CD8-positive, alpha-beta memory T cell (primary cell): ENCODE measurements around the gene EHMT1. TPM values are rescaled to one million over a fixed set of nuclear protein-coding genes. Genes with fewer than 3 reads are reported as not detected.

Experiments
- CTCF ChIA-PET: fragments of 350-600 bp; sonication (Branson Sonifier 250); formaldehyde crosslinking; loops from one replicate; lab custom pipeline; 2021; ENCODE audit warnings: antibody characterized with exemption; lab: Charles Lee
- POLR2A ChIA-PET: fragments of 350-600 bp; sonication (Branson Sonifier 250); formaldehyde crosslinking; loops from one replicate; lab custom pipeline; 2021; ENCODE audit warnings: antibody characterized with exemption; lab: Charles Lee
- DNase-seq, 5 donors: peaks; one replicate each; pipeline versions ENCODE4 v3.0.0 to v3.0.0-alpha.2; 2020 to 2022; ENCODE audit warnings: mixed read lengths in 1 of 5
- H3K27ac ChIP-seq: one replicate; pipeline ENCODE4 v1.7.0; 2013; ENCODE audit warnings: low read depth, mild to moderate bottlenecking, low read length, moderate library complexity
- H3K27me3 ChIP-seq: 2 replicates; pipeline ENCODE4 v1.7.0; 2013; ENCODE audit warnings: low read length, mild to moderate bottlenecking; ENCODE audit not compliant: insufficient read depth, poor library complexity, severe bottlenecking
- H3K36me3 ChIP-seq: 2 replicates; pipeline ENCODE4 v1.7.0; 2013; ENCODE audit warnings: mild to moderate bottlenecking, low read length, moderate library complexity; ENCODE audit not compliant: insufficient read depth
- H3K4me1 ChIP-seq: 2 replicates; pipeline ENCODE4 v1.7.0; 2013; ENCODE audit warnings: mild to moderate bottlenecking, low read length, moderate library complexity; ENCODE audit not compliant: insufficient read depth
- H3K4me3 ChIP-seq: 2 replicates; pipeline ENCODE4 v1.7.0; 2013; ENCODE audit warnings: mild to moderate bottlenecking, low read length
- H3K9me3 ChIP-seq: 2 replicates; pipeline ENCODE4 v1.7.0; 2013; ENCODE audit warnings: mild to moderate bottlenecking, low read length
- H3K27ac Mint-ChIP-seq, 8 donors: one replicate each; pipeline ENCODE4 v1.8.0; 2020 to 2021; ENCODE audit warnings: mixed read lengths in 8 of 8, mild to moderate bottlenecking in 6 of 8, inconsistent platforms in 3 of 8, moderate library complexity in 3 of 8
- H3K27me3 Mint-ChIP-seq, 2 donors: one replicate each; pipeline ENCODE4 v1.8.0; 2020 to 2021; ENCODE audit warnings: mixed read lengths in 2 of 2, mild to moderate bottlenecking in 1 of 2, moderate library complexity in 1 of 2
- H3K36me3 Mint-ChIP-seq, 3 donors: one replicate each; pipeline ENCODE4 v1.8.0; 2020 to 2021; ENCODE audit warnings: mixed read lengths in 3 of 3, inconsistent platforms in 1 of 3, mild to moderate bottlenecking in 1 of 3
- H3K4me1 Mint-ChIP-seq, 3 donors: one replicate each; pipeline ENCODE4 v1.8.0; 2020 to 2021; ENCODE audit warnings: mixed read lengths in 3 of 3, inconsistent platforms in 1 of 3, mild to moderate bottlenecking in 1 of 3
- H3K4me3 Mint-ChIP-seq, 7 donors: one replicate each; pipeline ENCODE4 v1.8.0; 2020 to 2021; ENCODE audit warnings: mixed read lengths in 7 of 7, mild to moderate bottlenecking in 6 of 7, moderate library complexity in 4 of 7, inconsistent platforms in 2 of 7
- H3K9me3 Mint-ChIP-seq, 5 donors: one replicate each; pipeline ENCODE4 v1.8.0; 2020 to 2022; ENCODE audit warnings: mixed read lengths in 5 of 5, mild to moderate bottlenecking in 3 of 5, moderate library complexity in 2 of 5, inconsistent platforms in 1 of 5
- polyA plus RNA-seq: library from polyadenylated mRNA; unstranded; fragments of 300-500 nt; fragmentation: Illumina TruSeq; gene quantifications from one replicate; pipeline ENCODE4 v1.2.3, GENCODE V29; 2021
- total RNA-seq, 2 experiments: library from RNA; stranded (reverse); gene quantifications; one replicate each; pipeline ENCODE4 v1.2.3, GENCODE V29; 2021

EHMT1 gene
- total and polyA plus RNA-seq, 3 experiments from 2014 or later, result 37.0 to 74.6 (median 68.9) TPM

DNA sequence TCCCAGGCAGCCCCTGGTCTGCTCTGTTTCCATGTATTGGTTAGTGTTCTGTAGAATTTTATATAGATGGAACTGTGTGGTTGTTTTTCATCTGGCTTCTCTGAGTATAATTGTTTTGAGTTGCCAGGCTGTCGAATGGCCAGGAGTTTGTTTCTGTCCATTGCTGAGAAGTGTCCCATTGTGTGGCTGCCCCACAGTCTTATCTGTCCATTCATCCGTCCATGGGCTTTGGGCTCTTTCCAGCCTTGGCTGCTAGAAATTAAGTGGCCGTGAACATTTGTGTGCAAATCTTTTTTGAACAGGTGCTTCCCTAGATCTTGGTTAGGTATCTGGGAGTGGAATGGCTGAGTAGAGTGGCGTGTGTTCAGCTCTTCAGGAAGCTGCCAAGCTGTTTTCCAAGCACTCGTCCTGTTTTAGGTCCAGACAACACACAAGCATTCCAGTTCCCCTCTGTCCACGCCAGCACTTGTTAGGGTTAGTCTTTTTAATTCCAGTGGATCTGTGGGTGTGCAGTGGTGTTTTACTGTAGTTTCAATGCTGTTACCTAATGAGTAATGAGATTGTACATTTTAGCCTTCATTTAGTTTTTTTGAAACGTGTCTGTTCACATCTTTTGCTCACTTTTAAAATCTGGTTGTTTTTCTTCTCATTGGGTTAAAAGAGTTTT lies 136.6 kb downstream of the EHMT1 start:
- ChIA-PET POLR2A (no interaction called here), CTCF (no interaction called here)
- Mint-ChIP-seq H3K9me3 (peaks cover 0 to 8% (median 5%) of the 10 kb centered on the region in 5 donors), H3K4me1 (peaks cover 30 to 44% (median 39%) of the 10 kb centered on the region in 3 donors), H3K36me3 (peaks cover 44 to 91% (median 59%) of the 10 kb centered on the region in 3 donors), H3K27me3 (peaks cover 0 to 2% of the 10 kb centered on the region in 2 donors), H3K27ac (peak overlapping the region in 3 of 8 donors; percentile 14 to 48 (median 30)), H3K4me3 (no peak overlapping the region)
- no peaks in the 10 kb centered on the region for H3K9me3 ChIP-seq
- peaks cover 34% of the 10 kb centered on the region for H3K36me3 ChIP-seq
- DNase-seq, result no peak
- H3K27ac ChIP-seq, result no peak overlapping the region
- H3K4me3 ChIP-seq, result no peak overlapping the region
- H3K4me1 ChIP-seq, result peaks cover 5% of the 10 kb centered on the region
- H3K27me3 ChIP-seq, result no peaks in the 10 kb centered on the region

DNA sequence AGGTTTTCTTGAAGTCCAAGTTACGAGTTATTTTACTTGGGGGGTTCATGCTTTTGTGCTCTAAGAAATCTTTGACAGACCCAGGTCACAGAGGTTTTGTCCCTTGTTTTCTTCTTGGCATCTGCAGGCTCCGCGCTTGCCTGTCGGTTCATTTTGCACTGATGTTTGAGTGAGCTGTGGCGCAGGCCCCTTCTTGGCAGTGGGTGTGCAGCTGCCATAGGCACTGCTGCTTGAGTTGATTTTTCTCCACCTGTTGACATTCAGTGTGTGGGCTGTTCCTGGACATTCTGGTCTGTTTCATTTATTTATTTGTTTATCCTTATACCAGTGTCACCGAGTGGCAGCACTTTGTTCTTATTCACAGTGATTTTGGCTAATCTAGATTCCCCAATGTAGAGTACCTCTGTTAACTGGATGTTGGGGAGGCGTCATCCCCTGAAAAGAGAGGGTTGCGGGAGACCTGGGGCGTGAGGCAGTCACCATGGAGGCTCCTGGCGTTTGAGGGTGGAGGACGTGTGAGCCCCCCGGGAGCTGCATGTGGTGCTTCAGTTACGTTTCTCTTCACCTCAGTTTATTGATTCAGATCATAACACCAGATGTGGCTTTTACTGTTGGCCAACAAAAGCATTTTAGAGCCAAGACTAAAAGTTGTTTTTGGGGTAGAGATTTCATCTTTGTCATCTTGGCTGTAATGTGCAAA lies 137.4 kb downstream of the EHMT1 start:
- DNase-seq, result no peak
- H3K27ac Mint-ChIP-seq, result peak overlapping the region in 7 of 8 donors; percentile 25 to 83 (median 64)
- Histone ChIP-seq H3K27me3 (no peaks in the 10 kb centered on the region), H3K4me1 (peaks cover 5% of the 10 kb centered on the region), H3K36me3 (peaks cover 34% of the 10 kb centered on the region), H3K9me3 (no peaks in the 10 kb centered on the region), H3K4me3 (no peak overlapping the region), H3K27ac (no peak overlapping the region)
- H3K9me3 Mint-ChIP-seq, result peaks cover 0 to 8% (median 5%) of the 10 kb centered on the region in 5 donors
- CTCF ChIA-PET, result no interaction called here
- peaks cover 30 to 48% (median 44%) of the 10 kb centered on the region in 3 donors for H3K4me1 Mint-ChIP-seq
- peaks cover 44 to 91% (median 57%) of the 10 kb centered on the region in 3 donors for H3K36me3 Mint-ChIP-seq
- peaks cover 0 to 2% of the 10 kb centered on the region in 2 donors for H3K27me3 Mint-ChIP-seq
- POLR2A ChIA-PET, result no interaction called here
- peak overlapping the region in 2 of 7 donors; percentile 4 to 56 for H3K4me3 Mint-ChIP-seq

GRCh38 chr9:137757139-137757538 lies 138.3 kb downstream of the EHMT1 start:
- no peak for DNase-seq
- H3K27ac Mint-ChIP-seq, result peak overlapping the region in 6 of 8 donors; percentile 23 to 90 (median 82)
- Histone ChIP-seq H3K9me3 (no peaks in the 10 kb centered on the region), H3K4me3 (no peak overlapping the region), H3K36me3 (peaks cover 27% of the 10 kb centered on the region), H3K27me3 (no peaks in the 10 kb centered on the region), H3K27ac (no peak overlapping the region), H3K4me1 (peaks cover 5% of the 10 kb centered on the region)
- peak overlapping the region in 1 of 7 donors; percentile 55 for H3K4me3 Mint-ChIP-seq
- CTCF ChIA-PET, result interaction anchor here (1.0 kb wide), 1 partner anchor 8 kb away, joined by 3 read pairs; no protein-coding TSS in a partner anchor
- H3K4me1 Mint-ChIP-seq, result peaks cover 30 to 52% (median 47%) of the 10 kb centered on the region in 3 donors
- peaks cover 44 to 87% (median 55%) of the 10 kb centered on the region in 3 donors for H3K36me3 Mint-ChIP-seq
- peaks cover 0 to 2% of the 10 kb centered on the region in 2 donors for H3K27me3 Mint-ChIP-seq
- POLR2A ChIA-PET, result no interaction called here
- H3K9me3 Mint-ChIP-seq, result peaks cover 0 to 8% (median 5%) of the 10 kb centered on the region in 5 donors

DNA sequence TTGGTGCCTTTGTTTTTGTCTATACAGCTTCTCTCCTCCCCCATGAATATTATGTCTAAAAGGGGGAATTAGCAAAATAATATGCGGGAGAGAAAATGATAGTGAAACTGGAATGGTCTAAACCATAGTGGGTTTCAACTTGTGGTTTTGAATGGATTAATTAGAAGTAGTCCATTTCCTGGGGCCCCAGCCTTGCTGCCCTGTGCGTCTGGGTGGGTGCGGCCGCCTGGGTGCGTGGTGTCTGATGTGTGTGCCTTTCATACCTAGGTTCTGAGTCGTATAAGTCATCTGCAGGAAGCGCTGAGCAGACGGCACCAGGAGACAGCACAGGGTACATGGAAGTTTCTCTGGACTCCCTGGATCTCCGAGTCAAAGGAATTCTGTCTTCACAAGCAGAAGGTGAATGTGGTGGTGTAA lies 138.8 kb downstream of the EHMT1 start:
- Mint-ChIP-seq H3K27me3 (peaks cover 0 to 2% of the 10 kb centered on the region in 2 donors), H3K27ac (peak overlapping the region; percentile 68 to 90 (median 84)), H3K4me1 (peaks cover 30 to 56% (median 50%) of the 10 kb centered on the region in 3 donors), H3K36me3 (peaks cover 39 to 87% (median 53%) of the 10 kb centered on the region in 3 donors), H3K4me3 (peak overlapping the region in 5 of 7 donors; percentile 46 to 69 (median 52)), H3K9me3 (peaks cover 0 to 8% (median 5%) of the 10 kb centered on the region in 5 donors)
- Histone ChIP-seq H3K27me3 (no peaks in the 10 kb centered on the region), H3K4me1 (peaks cover 5% of the 10 kb centered on the region), H3K36me3 (peaks cover 27% of the 10 kb centered on the region), H3K4me3 (no peak overlapping the region), H3K27ac (no peak overlapping the region), H3K9me3 (no peaks in the 10 kb centered on the region)
- DNase-seq, result peak in 1 of 5 donors; percentile 38
- CTCF ChIA-PET, result interaction anchor here (1.0 kb wide), 1 partner anchor 8 kb away, joined by 3 read pairs; no protein-coding TSS in a partner anchor
- POLR2A ChIA-PET, result no interaction called here

- H3K27ac ChIP-seq, result no peak overlapping the region
- peaks cover 5% of the 10 kb centered on the region for H3K4me1 ChIP-seq
- H3K9me3 ChIP-seq, result no peaks in the 10 kb centered on the region
- peaks cover 36 to 87% (median 50%) of the 10 kb centered on the region in 3 donors for H3K36me3 Mint-ChIP-seq
- peaks cover 30 to 56% (median 50%) of the 10 kb centered on the region in 3 donors for H3K4me1 Mint-ChIP-seq
- peaks cover 0 to 8% (median 5%) of the 10 kb centered on the region in 5 donors for H3K9me3 Mint-ChIP-seq
- POLR2A ChIA-PET, result no interaction called here
- DNase-seq, result no peak
- peak overlapping the region; percentile 38 to 90 (median 84) for H3K27ac Mint-ChIP-seq
- peak overlapping the region in 5 of 7 donors; percentile 46 to 69 (median 52) for H3K4me3 Mint-ChIP-seq
- H3K27me3 Mint-ChIP-seq, result peaks cover 0 to 2% of the 10 kb centered on the region in 2 donors
- no peaks in the 10 kb centered on the region for H3K27me3 ChIP-seq
- CTCF ChIA-PET, result interaction anchor here (0.6 to 1.0 kb wide), 2 partner anchors 9 to 12 kb away, joined by 3 read pairs; no protein-coding TSS in a partner anchor
- H3K4me3 ChIP-seq, result no peak overlapping the region
- H3K36me3 ChIP-seq, result peaks cover 30% of the 10 kb centered on the region
Observed at GRCh38 chr9:137758067-137758466, 139.3 kb downstream of the EHMT1 start.

GRCh38 chr9:137759117-137759516 lies 140.3 kb downstream of the EHMT1 start:
- peaks cover 35% of the 10 kb centered on the region for H3K36me3 ChIP-seq
- H3K27ac Mint-ChIP-seq, result peak overlapping the region in 4 of 8 donors; percentile 29 to 87 (median 75)
- H3K27ac ChIP-seq, result no peak overlapping the region

GRCh38 chr9:137759649-137760321 lies 141.0 kb downstream of the EHMT1 start:
- ChIA-PET POLR2A (no interaction called here), CTCF (no interaction called here)
- Mint-ChIP-seq H3K4me3 (no peak overlapping the region), H3K4me1 (peaks cover 32 to 56% (median 54%) of the 10 kb centered on the region in 3 donors), H3K9me3 (peaks cover 0 to 8% (median 5%) of the 10 kb centered on the region in 5 donors), H3K36me3 (peaks cover 36 to 88% (median 48%) of the 10 kb centered on the region in 3 donors), H3K27me3 (no peaks in the 10 kb centered on the region), H3K27ac (peak overlapping the region in 2 of 8 donors; percentile 57 to 88)
- Histone ChIP-seq H3K9me3 (no peaks in the 10 kb centered on the region), H3K27ac (no peak overlapping the region), H3K4me3 (no peak overlapping the region), H3K27me3 (no peaks in the 10 kb centered on the region), H3K36me3 (peaks cover 42% of the 10 kb centered on the region), H3K4me1 (peaks cover 5% of the 10 kb centered on the region)
- DNase-seq, result no peak

More at GRCh38 chr9:137759117-137759516, 140.3 kb downstream of the EHMT1 start:
- Histone ChIP-seq H3K4me1 (peaks cover 5% of the 10 kb centered on the region), H3K9me3 (no peaks in the 10 kb centered on the region), H3K4me3 (no peak overlapping the region), H3K27me3 (no peaks in the 10 kb centered on the region)
- peaks cover 0 to 2% of the 10 kb centered on the region in 2 donors for H3K27me3 Mint-ChIP-seq
- POLR2A ChIA-PET, result no interaction called here
- no peak for DNase-seq
- CTCF ChIA-PET, result no interaction called here
- H3K36me3 Mint-ChIP-seq, result peaks cover 32 to 88% (median 46%) of the 10 kb centered on the region in 3 donors
- no peak overlapping the region for H3K4me3 Mint-ChIP-seq
- peaks cover 31 to 56% (median 52%) of the 10 kb centered on the region in 3 donors for H3K4me1 Mint-ChIP-seq
- peaks cover 0 to 8% (median 5%) of the 10 kb centered on the region in 5 donors for H3K9me3 Mint-ChIP-seq
